ENCODE measurements around the gene LRRC56. TPM values are rescaled to one million over a fixed set of nuclear protein-coding genes. Genes with fewer than 3 reads are reported as not detected.
"Not testable (repeated sequence)": the region's sequence is repeated elsewhere in the genome, so short reads cannot be mapped to it uniquely, and the experiment has no call there.

Gene LRRC56
- total RNA-seq, 2 donors from 2014 or later: 3.0 to 4.3 TPM

GRCh38 chr11:571802-572185, 34.5 kb downstream of the LRRC56 start:
- Mint-ChIP-seq H3K9me3 (no peaks in the 10 kb centered on the region), H3K4me3 (no peak overlapping the region), H3K36me3 (ENCODE audit: low read depth) (no peaks in the 10 kb centered on the region), H3K27me3 (ENCODE audit: insufficient read depth) (peaks cover 37% of the 10 kb centered on the region), H3K4me1 (peaks cover 15% of the 10 kb centered on the region), H3K27ac (no peak overlapping the region)
- Histone ChIP-seq H3K36me3 (ENCODE audit: control insufficient read depth, insufficient read depth, low read length) (no peaks in the 10 kb centered on the region), H3K27ac (ENCODE audit: low read depth, low read length) (no peak overlapping the region), H3K27me3 (ENCODE audit: control insufficient read depth, insufficient read depth, low read length, poor library complexity, severe bottlenecking) (peaks cover 13% of the 10 kb centered on the region), H3K9ac (ENCODE audit: extremely low read depth, low read length, poor library complexity, severe bottlenecking) (no peak overlapping the region), H3K9me3 (ENCODE audit: control insufficient read depth, low read length) (no peaks in the 10 kb centered on the region), H3K4me1 (ENCODE audit: control insufficient read depth, insufficient read depth, low read length) (peaks cover 13% of the 10 kb centered on the region), H3K4me3 (ENCODE audit: low read length) (no peak overlapping the region)
- DNase-seq: no peak
- no peak for TF ChIP-seq CTCF (conservative IDR thresholded peaks at IDR 0.05)
- WGBS, 2 experiments (ENCODE audit: insufficient coverage in 1 of 2, insufficient read length in 1 of 2): 81% methylated on average over 8 of the region's 8 CpGs; no CpG with 5 or more reads in 1 of the 2 experiments

- Mint-ChIP-seq H3K9me3 (no peaks in the 10 kb centered on the region), H3K4me3 (no peak overlapping the region), H3K4me1 (peaks cover 23% of the 10 kb centered on the region), H3K36me3 (ENCODE audit: low read depth) (no peaks in the 10 kb centered on the region), H3K27me3 (ENCODE audit: insufficient read depth) (peaks cover 31% of the 10 kb centered on the region), H3K27ac (no peak overlapping the region)
- Histone ChIP-seq H3K27me3 (ENCODE audit: control insufficient read depth, insufficient read depth, low read length, poor library complexity, severe bottlenecking) (peaks cover 13% of the 10 kb centered on the region), H3K4me1 (ENCODE audit: control insufficient read depth, insufficient read depth, low read length) (peaks cover 18% of the 10 kb centered on the region), H3K36me3 (ENCODE audit: control insufficient read depth, insufficient read depth, low read length) (no peaks in the 10 kb centered on the region), H3K9me3 (ENCODE audit: control insufficient read depth, low read length) (no peaks in the 10 kb centered on the region), H3K9ac (ENCODE audit: extremely low read depth, low read length, poor library complexity, severe bottlenecking) (no peak overlapping the region), H3K4me3 (ENCODE audit: low read length) (no peak overlapping the region), H3K27ac (ENCODE audit: low read depth, low read length) (no peak overlapping the region)
- DNase-seq: no peak
- TF ChIP-seq CTCF (conservative IDR thresholded peaks at IDR 0.05): no peak
- WGBS, 2 experiments (ENCODE audit: insufficient coverage in 1 of 2, insufficient read length in 1 of 2): 91 to 94% methylated on average over 12 to 16 of the region's 16 CpGs
Observed at GRCh38 chr11:573146-573759, 35.9 kb downstream of the LRRC56 start.

- Histone ChIP-seq H3K4me1 (ENCODE audit: control insufficient read depth, insufficient read depth, low read length) (peaks cover 27% of the 10 kb centered on the region), H3K27me3 (ENCODE audit: control insufficient read depth, insufficient read depth, low read length, poor library complexity, severe bottlenecking) (peaks cover 13% of the 10 kb centered on the region), H3K4me3 (ENCODE audit: low read length) (peak overlapping the region; percentile 78)
- H3K36me3 ChIP-seq (ENCODE audit: control insufficient read depth, insufficient read depth, low read length); DNase-seq; H3K9ac ChIP-seq (ENCODE audit: extremely low read depth, low read length, poor library complexity, severe bottlenecking); H3K27ac Mint-ChIP-seq; H3K9me3 Mint-ChIP-seq; H3K27ac ChIP-seq (ENCODE audit: low read depth, low read length); H3K9me3 ChIP-seq (ENCODE audit: control insufficient read depth, low read length); H3K36me3 Mint-ChIP-seq (ENCODE audit: low read depth): not testable (repeated sequence)
- peak overlapping the region; percentile 79 for H3K4me3 Mint-ChIP-seq
- 58 to 68% methylated on average over 8 to 13 of the region's 14 CpGs for WGBS, 2 experiments (ENCODE audit: insufficient coverage in 1 of 2, insufficient read length in 1 of 2)
- peaks cover 32% of the 10 kb centered on the region for H3K4me1 Mint-ChIP-seq
- peaks cover 30% of the 10 kb centered on the region for H3K27me3 Mint-ChIP-seq (ENCODE audit: insufficient read depth)
Observed at GRCh38 chr11:574031-574570, 36.8 kb downstream of the LRRC56 start.
